Thyroid gland (tissue), 4 donors: ENCODE results near the gene FBXW5.

Experiments used
- CTCF ChIP-seq, 6 experiments: fragments of 200-600 bp in 3 of 6; fragments of 450-650 bp in 3 of 6; sonication (generic) in 3 of 6; IDR thresholded peaks; one replicate each; pipeline ENCODE4 v1.5.1; 2016 to 2019; ENCODE audit warnings: antibody characterized with exemption in 6 of 6, mild to moderate bottlenecking in 2 of 6, inconsistent platforms in 1 of 6, moderate library complexity in 1 of 6
- POLR2A ChIP-seq, 2 donors: fragments of 450-650 bp; IDR thresholded peaks; one replicate each; pipeline ENCODE4 v1.6.1; 2017; ENCODE audit warnings: antibody characterized with exemption in 2 of 2, mild to moderate bottlenecking in 2 of 2, moderate library complexity in 1 of 2

GRCh38 chr9:136979769-136980587 lies 35.4 kb upstream of the FBXW5 start:
- TF ChIP-seq CTCF (IDR thresholded peaks at IDR 0.05): no peak
- no peak for TF ChIP-seq POLR2A (IDR thresholded peaks at IDR 0.05)
